Vagina (tissue), 2 donors: ENCODE data around the gene TGFBRAP1.

Source experiments
- CTCF ChIP-seq, 3 experiments: fragments of 450-650 bp in 2 of 3; fragments of 200-600 bp in 1 of 3; sonication (generic) in 1 of 3; IDR thresholded peaks; one replicate each; pipeline ENCODE4 v1.5.1; 2017 to 2019; ENCODE audit warnings: antibody characterized with exemption in 3 of 3, mild to moderate bottlenecking in 2 of 3, moderate library complexity in 2 of 3
- POLR2A ChIP-seq, 2 donors: fragments of 450-650 bp; IDR thresholded peaks; one replicate each; pipeline ENCODE4 v1.6.1; 2017; ENCODE audit warnings: antibody characterized with exemption in 2 of 2, mild to moderate bottlenecking in 2 of 2, moderate library complexity in 2 of 2

- TF ChIP-seq POLR2A (IDR thresholded peaks at IDR 0.05): no peak
- TF ChIP-seq CTCF (IDR thresholded peaks at IDR 0.05): no peak
These were observed 20.4 kb downstream of the TGFBRAP1 start for GRCh38 chr2:105309147-105309545.
